ENCODE data around the gene UBAC1.

DNA sequence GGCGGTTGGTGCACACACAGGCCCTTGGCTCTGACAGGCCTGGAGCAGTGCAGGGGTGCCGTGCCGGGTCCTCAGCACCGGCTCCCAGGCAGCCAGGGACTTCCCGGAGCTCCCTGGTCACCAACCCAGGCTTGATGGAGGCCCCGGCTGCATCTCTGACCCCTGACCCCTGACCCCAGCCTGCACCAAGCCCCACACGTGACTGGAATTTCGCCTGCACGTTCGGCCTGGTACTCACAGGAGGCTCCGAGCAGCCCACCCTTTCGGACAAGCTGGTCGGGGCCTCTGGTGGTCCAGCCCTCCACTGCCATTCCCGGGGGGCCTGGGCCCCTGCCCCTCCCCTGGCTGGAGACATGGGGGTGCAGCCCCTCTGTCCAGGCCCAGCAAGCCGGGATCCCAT is 25.4 kb upstream of the UBAC1 start:
- TF ChIP-seq, protein P1, sequence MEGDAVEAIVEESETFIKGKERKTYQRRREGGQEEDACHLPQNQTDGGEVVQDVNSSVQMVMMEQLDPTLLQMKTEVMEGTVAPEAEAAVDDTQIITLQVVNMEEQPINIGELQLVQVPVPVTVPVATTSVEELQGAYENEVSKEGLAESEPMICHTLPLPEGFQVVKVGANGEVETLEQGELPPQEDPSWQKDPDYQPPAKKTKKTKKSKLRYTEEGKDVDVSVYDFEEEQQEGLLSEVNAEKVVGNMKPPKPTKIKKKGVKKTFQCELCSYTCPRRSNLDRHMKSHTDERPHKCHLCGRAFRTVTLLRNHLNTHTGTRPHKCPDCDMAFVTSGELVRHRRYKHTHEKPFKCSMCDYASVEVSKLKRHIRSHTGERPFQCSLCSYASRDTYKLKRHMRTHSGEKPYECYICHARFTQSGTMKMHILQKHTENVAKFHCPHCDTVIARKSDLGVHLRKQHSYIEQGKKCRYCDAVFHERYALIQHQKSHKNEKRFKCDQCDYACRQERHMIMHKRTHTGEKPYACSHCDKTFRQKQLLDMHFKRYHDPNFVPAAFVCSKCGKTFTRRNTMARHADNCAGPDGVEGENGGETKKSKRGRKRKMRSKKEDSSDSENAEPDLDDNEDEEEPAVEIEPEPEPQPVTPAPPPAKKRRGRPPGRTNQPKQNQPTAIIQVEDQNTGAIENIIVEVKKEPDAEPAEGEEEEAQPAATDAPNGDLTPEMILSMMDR (IDR thresholded peaks at IDR 0.05; ENCODE audit: low read depth, low read length), result no peak
- no peak for TF ChIP-seq POLR2A (IDR thresholded peaks at IDR 0.05; ENCODE audit: extremely low read depth, insufficient read length)
- TF ChIP-seq, protein P2, sequence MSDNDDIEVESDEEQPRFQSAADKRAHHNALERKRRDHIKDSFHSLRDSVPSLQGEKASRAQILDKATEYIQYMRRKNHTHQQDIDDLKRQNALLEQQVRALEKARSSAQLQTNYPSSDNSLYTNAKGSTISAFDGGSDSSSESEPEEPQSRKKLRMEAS (IDR thresholded peaks at IDR 0.05; ENCODE audit: low read depth, low read length), result no peak
